Vein endothelial cell (primary cell): ENCODE data around the gene USP37. TPM values are rescaled to one million over a fixed set of nuclear protein-coding genes. Genes with fewer than 3 reads are reported as not detected.

ENCODE experiments used
- small RNA-seq: library from RNA; depleted of rRNA; stranded (forward); fragments of <200 nt; gene quantifications from one replicate; pipeline ENCODE3, GENCODE V24; 2012
- total RNA-seq: library from RNA; depleted of rRNA; stranded (reverse); fragments of >200 nt; gene quantifications from 2 replicates; pipeline ENCODE4 v1.2.3, GENCODE V29; 2012

USP37 gene
- total RNA-seq = 9.1 and 12.4 TPM in 2 replicates

GRCh38 chr2:218568190-218569037 lies at the start of gene USP37, which contains the start of gene CNOT9:
USP37 (minus strand) TSS chr2:218568351; CDS start chr2:218558653, 9,698 bp downstream.
CNOT9 (plus strand) TSS chr2:218568839; CDS start chr2:218568955, 116 bp downstream.

GRCh38 chr2:218607436-218608115 lies 39.4 kb upstream of the USP37 start, which contains the start of gene PLCD4:
PLCD4 (plus strand) TSS chr2:218607899; CDS start chr2:218615740, 7,841 bp downstream.

GRCh38 chr2:218418717-218419458 lies 149.3 kb downstream of the USP37 start, which contains the start of gene VIL1:
VIL1 (plus strand) TSS chr2:218419123; CDS start chr2:218423779, 4,656 bp downstream.

Small RNA genes lying within 50 kb of the gene (small RNA-seq; reads per million reads assigned to genes)
- gene MIR26B = 654 reads per million, percentile 99 among the genes with 10 or more reads in this experiment
- not detected for gene RNU6-136P

Other genes starting within 250 kb of the USP37 start
- not detected in 2 replicates for gene CATIP, start 211.5 kb downstream of the USP37 start, total RNA-seq
- gene SLC11A1, start 186.1 kb downstream of the USP37 start, total RNA-seq = under 0.01 and 0.10 TPM in 2 replicates
- gene CTDSP1, start 168.5 kb downstream of the USP37 start, total RNA-seq = 72.3 and 81.7 TPM in 2 replicates
- gene VIL1, start 149.2 kb downstream of the USP37 start, total RNA-seq = not detected in 2 replicates
- 63.4 and 77.7 TPM in 2 replicates for gene CNOT9, start 488 bp upstream of the USP37 start, total RNA-seq
- 2.9 and 6.5 TPM in 2 replicates for gene PLCD4, start 39.5 kb upstream of the USP37 start, total RNA-seq
- gene ZNF142, start 91.3 kb upstream of the USP37 start, total RNA-seq = 22.4 and 25.5 TPM in 2 replicates
- 27.4 and 32.1 TPM in 2 replicates for gene BCS1L, start 91.3 kb upstream of the USP37 start, total RNA-seq
- 49.0 and 56.6 TPM in 2 replicates for gene RNF25, start 103.7 kb upstream of the USP37 start, total RNA-seq
- gene STK36, start 103.7 kb upstream of the USP37 start, total RNA-seq = 14.7 and 20.7 TPM in 2 replicates
- gene TTLL4, start 142.5 kb upstream of the USP37 start, total RNA-seq = 15.0 and 20.5 TPM in 2 replicates
- gene CYP27A1, start 213.8 kb upstream of the USP37 start, total RNA-seq = 6.3 and 9.1 TPM in 2 replicates